WTC11 (cell line): ENCODE measurements around the gene AGBL1. TPM values are rescaled to one million over a fixed set of nuclear protein-coding genes. Genes with fewer than 3 reads are reported as not detected.

ENCODE experiments used
- ATAC-seq: fragments of 200-7000 bp; cut with Tn5 transposase; 2 replicates; pipeline ENCODE4 v1.10.0; 2021; ENCODE audit warnings: mild to moderate bottlenecking, moderate library complexity
- CTCF ChIA-PET: fragments of 300-600 bp; sonication (Branson Sonifier 250); formaldehyde crosslinking; loops from one replicate; lab custom pipeline; 2021; ENCODE audit warnings: antibody characterized with exemption; lab: Charles Lee
- POLR2A ChIA-PET: fragments of 350-600 bp; sonication (Branson Sonifier 250); formaldehyde crosslinking; loops from one replicate; lab custom pipeline; 2021; ENCODE audit warnings: antibody characterized with exemption; lab: Charles Lee
- DNase-seq: peaks from one replicate; pipeline ENCODE4 v3.0.0; 2021; ENCODE audit warnings: low spot score
- H3K27ac Mint-ChIP-seq: 2 replicates; pipeline ENCODE4 v1.8.0; 2021; ENCODE audit warnings: mixed read lengths
- H3K27me3 Mint-ChIP-seq: 2 replicates; pipeline ENCODE4 v1.8.0; 2021; ENCODE audit warnings: low read depth, mild to moderate bottlenecking, moderate library complexity, mixed read lengths
- H3K36me3 Mint-ChIP-seq: 2 replicates; pipeline ENCODE4 v1.8.0; 2021; ENCODE audit warnings: mixed read lengths
- H3K4me1 Mint-ChIP-seq: 2 replicates; pipeline ENCODE4 v1.8.0; 2022; ENCODE audit warnings: mixed read lengths
- H3K4me3 Mint-ChIP-seq: 2 replicates; pipeline ENCODE4 v1.8.0; 2021; ENCODE audit warnings: mild to moderate bottlenecking, moderate library complexity, mixed read lengths
- H3K9me3 Mint-ChIP-seq: 2 replicates; pipeline ENCODE4 v1.8.0; 2021; ENCODE audit warnings: mixed read lengths
- EMX1 ChIP-seq: fragments of 250-450 bp; sonication (Bioruptor Pico); IDR thresholded peaks from 2 replicates; pipeline ENCODE4 v1.8.0; 2021; ENCODE audit warnings: mild to moderate bottlenecking
- ETV6 ChIP-seq: sonication (generic); formaldehyde crosslinking; IDR thresholded peaks from 2 replicates; pipeline ENCODE4 v1.8.1; 2022; ENCODE audit warnings: mild to moderate bottlenecking, missing genetic modification reagents
- IRF2 ChIP-seq: sonication (generic); formaldehyde crosslinking; IDR thresholded peaks from 2 replicates; pipeline ENCODE4 v1.8.0; 2022; ENCODE audit warnings: low read depth, missing genetic modification reagents, borderline replicate concordance
- JUN ChIP-seq: sonication (generic); formaldehyde crosslinking; IDR thresholded peaks from 2 replicates; pipeline ENCODE4 v1.8.0; 2023; ENCODE audit warnings: mild to moderate bottlenecking, missing genetic modification reagents
- OVOL2 ChIP-seq: fragments of 250-450 bp; sonication (Bioruptor Pico); IDR thresholded peaks from 2 replicates; pipeline ENCODE4 v1.9.0; 2021; ENCODE audit warnings: mild to moderate bottlenecking, borderline replicate concordance
- RELA ChIP-seq: sonication (generic); formaldehyde crosslinking; IDR thresholded peaks from 2 replicates; pipeline ENCODE4 v1.8.1; 2022; ENCODE audit warnings: missing genetic modification reagents, mild to moderate bottlenecking, borderline replicate concordance
- SP1 ChIP-seq: sonication (generic); formaldehyde crosslinking; conservative IDR thresholded peaks from 2 replicates; pipeline ENCODE4 v1.8.1; 2022; ENCODE audit warnings: missing genetic modification reagents
- ZBTB21 ChIP-seq: sonication (generic); formaldehyde crosslinking; IDR thresholded peaks from 2 replicates; pipeline ENCODE4 v1.8.1; 2023; ENCODE audit warnings: mild to moderate bottlenecking, missing genetic modification reagents, borderline replicate concordance
- ZNF121 ChIP-seq: sonication (generic); formaldehyde crosslinking; IDR thresholded peaks from 2 replicates; pipeline ENCODE4 v1.8.0; 2023; ENCODE audit warnings: missing genetic modification reagents
- ZNF138 ChIP-seq: sonication (generic); formaldehyde crosslinking; conservative IDR thresholded peaks from 2 replicates; pipeline ENCODE4 v1.8.1; 2022; ENCODE audit warnings: mild to moderate bottlenecking, moderate library complexity, missing genetic modification reagents
- ZNF423 ChIP-seq: fragments of 250-450 bp; sonication (Bioruptor Pico); IDR thresholded peaks from 2 replicates; pipeline ENCODE4 v2.1.2; 2022; ENCODE audit warnings: mild to moderate bottlenecking, moderate library complexity
- ZNF671 ChIP-seq: fragments of 250-450 bp; sonication (Bioruptor Pico); IDR thresholded peaks from 2 replicates; pipeline ENCODE4 v1.8.0; 2021; ENCODE audit warnings: mild to moderate bottlenecking
- total RNA-seq: library from RNA; stranded (reverse); gene quantifications from 3 replicates; pipeline ENCODE4 v1.2.3, GENCODE V29; 2021
- TF ChIP-seq, protein P1 (sequence below): fragments of 250-450 bp; sonication (Bioruptor Pico); IDR thresholded peaks from 2 replicates; pipeline ENCODE4 v1.9.0; 2021; ENCODE audit warnings: mild to moderate bottlenecking, borderline replicate concordance
- TF ChIP-seq, protein P2 (sequence below): sonication (generic); formaldehyde crosslinking; IDR thresholded peaks from 2 replicates; pipeline ENCODE4 v1.8.1; 2022; ENCODE audit warnings: low read depth, mild to moderate bottlenecking, moderate library complexity, missing genetic modification reagents, borderline replicate concordance
- TF ChIP-seq, protein P3 (sequence below): fragments of 250-450 bp; sonication (Bioruptor Pico); IDR thresholded peaks from 2 replicates; pipeline ENCODE4 v1.9.0; 2021; ENCODE audit warnings: mild to moderate bottlenecking
- TF ChIP-seq, protein P4 (sequence below): sonication (generic); formaldehyde crosslinking; IDR thresholded peaks from 2 replicates; pipeline ENCODE4 v1.8.1; 2023; ENCODE audit warnings: mild to moderate bottlenecking, moderate library complexity, missing genetic modification reagents
- TF ChIP-seq, protein P5 (sequence below): sonication (generic); formaldehyde crosslinking; conservative IDR thresholded peaks from 2 replicates; pipeline ENCODE4 v1.8.1; 2022; ENCODE audit warnings: mild to moderate bottlenecking, missing genetic modification reagents
- TF ChIP-seq, protein P6 (sequence below): sonication (generic); formaldehyde crosslinking; IDR thresholded peaks from 2 replicates; pipeline ENCODE4 v1.8.0; 2022; ENCODE audit warnings: mild to moderate bottlenecking, missing genetic modification reagents

The AGBL1 gene
- total RNA-seq, 1 experiment from 2014 or later = not detected

DNA sequence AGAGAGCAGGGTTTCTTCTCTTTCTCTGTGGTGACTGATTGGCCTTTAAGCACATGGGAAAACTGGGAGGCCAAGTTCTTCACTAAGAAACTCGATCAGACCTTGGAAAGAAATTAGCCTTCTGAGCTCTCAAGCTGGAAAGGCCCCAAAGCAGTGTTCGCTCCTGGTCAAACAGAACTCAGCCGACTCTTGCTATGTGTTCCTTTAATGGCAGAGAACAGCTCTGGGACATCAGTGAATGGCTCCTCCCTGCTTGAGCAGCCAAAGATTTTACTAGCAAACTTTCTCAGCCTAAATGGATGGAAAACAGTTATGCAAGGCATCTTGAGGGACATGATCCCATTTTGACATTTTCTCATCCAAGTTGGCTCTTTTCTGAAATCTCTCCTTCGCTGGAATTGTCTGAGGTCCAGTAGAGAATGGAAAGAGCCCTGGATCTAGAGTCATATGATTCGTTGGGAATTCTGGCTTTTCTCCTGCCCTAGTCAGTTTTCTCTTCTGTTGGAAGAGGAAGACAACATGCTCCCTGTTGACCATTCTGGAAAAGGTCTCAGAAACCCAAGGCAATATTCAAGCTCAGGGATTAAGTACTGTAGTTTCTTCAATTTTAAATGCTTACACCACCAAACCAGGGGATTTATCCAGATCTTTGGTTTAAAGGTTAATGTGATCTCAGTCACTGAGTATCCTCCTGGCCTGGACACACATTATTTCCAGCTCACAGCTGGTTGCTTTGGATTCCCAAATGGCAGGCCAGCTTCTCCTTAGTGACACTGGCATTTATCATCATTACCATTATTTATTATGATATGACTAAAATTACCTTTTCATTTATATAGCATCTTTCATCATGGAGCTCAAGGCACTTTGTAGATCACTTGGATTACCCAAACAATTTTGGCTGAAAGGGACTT, 319.6 kb downstream of the AGBL1 start (continued):
- TF ChIP-seq, protein P1, sequence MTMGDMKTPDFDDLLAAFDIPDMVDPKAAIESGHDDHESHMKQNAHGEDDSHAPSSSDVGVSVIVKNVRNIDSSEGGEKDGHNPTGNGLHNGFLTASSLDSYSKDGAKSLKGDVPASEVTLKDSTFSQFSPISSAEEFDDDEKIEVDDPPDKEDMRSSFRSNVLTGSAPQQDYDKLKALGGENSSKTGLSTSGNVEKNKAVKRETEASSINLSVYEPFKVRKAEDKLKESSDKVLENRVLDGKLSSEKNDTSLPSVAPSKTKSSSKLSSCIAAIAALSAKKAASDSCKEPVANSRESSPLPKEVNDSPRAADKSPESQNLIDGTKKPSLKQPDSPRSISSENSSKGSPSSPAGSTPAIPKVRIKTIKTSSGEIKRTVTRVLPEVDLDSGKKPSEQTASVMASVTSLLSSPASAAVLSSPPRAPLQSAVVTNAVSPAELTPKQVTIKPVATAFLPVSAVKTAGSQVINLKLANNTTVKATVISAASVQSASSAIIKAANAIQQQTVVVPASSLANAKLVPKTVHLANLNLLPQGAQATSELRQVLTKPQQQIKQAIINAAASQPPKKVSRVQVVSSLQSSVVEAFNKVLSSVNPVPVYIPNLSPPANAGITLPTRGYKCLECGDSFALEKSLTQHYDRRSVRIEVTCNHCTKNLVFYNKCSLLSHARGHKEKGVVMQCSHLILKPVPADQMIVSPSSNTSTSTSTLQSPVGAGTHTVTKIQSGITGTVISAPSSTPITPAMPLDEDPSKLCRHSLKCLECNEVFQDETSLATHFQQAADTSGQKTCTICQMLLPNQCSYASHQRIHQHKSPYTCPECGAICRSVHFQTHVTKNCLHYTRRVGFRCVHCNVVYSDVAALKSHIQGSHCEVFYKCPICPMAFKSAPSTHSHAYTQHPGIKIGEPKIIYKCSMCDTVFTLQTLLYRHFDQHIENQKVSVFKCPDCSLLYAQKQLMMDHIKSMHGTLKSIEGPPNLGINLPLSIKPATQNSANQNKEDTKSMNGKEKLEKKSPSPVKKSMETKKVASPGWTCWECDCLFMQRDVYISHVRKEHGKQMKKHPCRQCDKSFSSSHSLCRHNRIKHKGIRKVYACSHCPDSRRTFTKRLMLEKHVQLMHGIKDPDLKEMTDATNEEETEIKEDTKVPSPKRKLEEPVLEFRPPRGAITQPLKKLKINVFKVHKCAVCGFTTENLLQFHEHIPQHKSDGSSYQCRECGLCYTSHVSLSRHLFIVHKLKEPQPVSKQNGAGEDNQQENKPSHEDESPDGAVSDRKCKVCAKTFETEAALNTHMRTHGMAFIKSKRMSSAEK = no peak
- TF ChIP-seq, protein P2, sequence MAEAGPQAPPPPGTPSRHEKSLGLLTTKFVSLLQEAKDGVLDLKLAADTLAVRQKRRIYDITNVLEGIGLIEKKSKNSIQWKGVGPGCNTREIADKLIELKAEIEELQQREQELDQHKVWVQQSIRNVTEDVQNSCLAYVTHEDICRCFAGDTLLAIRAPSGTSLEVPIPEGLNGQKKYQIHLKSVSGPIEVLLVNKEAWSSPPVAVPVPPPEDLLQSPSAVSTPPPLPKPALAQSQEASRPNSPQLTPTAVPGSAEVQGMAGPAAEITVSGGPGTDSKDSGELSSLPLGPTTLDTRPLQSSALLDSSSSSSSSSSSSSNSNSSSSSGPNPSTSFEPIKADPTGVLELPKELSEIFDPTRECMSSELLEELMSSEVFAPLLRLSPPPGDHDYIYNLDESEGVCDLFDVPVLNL = no peak
- TF ChIP-seq, protein P3, sequence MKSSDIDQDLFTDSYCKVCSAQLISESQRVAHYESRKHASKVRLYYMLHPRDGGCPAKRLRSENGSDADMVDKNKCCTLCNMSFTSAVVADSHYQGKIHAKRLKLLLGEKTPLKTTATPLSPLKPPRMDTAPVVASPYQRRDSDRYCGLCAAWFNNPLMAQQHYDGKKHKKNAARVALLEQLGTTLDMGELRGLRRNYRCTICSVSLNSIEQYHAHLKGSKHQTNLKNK (CRISPR knock-in tag) = no peak
- no peak for TF ChIP-seq ETV6 (CRISPR knock-in tag)
- TF ChIP-seq, protein P4, sequence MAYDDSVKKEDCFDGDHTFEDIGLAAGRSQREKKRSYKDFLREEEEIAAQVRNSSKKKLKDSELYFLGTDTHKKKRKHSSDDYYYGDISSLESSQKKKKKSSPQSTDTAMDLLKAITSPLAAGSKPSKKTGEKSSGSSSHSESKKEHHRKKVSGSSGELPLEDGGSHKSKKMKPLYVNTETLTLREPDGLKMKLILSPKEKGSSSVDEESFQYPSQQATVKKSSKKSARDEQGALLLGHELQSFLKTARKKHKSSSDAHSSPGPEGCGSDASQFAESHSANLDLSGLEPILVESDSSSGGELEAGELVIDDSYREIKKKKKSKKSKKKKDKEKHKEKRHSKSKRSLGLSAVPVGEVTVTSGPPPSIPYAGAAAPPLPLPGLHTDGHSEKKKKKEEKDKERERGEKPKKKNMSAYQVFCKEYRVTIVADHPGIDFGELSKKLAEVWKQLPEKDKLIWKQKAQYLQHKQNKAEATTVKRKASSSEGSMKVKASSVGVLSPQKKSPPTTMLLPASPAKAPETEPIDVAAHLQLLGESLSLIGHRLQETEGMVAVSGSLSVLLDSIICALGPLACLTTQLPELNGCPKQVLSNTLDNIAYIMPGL (CRISPR knock-in tag) = no peak
- TF ChIP-seq ZNF423 (CRISPR knock-in tag) = no peak
- TF ChIP-seq, all 79 proteins: peak for 0

DNA sequence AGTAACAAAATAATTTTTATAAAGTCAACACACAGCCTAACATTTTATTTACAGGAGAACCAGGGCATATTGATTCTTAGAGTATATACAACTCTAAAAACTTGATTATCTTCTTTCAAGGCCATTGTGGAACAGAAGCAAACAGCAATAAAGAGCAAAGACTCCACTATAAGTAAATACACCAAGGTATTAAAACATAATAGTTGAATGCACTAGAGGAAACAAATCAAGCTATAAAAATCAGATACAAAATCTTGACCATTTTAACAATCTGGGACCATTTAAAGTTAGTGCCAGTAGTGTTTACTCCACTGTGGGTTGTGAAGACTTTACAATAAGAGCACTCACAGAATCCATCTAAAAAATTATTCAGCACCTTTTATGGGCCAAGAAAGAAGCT, 323.6 kb downstream of the AGBL1 start:
- POLR2A ChIA-PET = no interaction called here
- Mint-ChIP-seq H3K4me3 (no peak overlapping the region), H3K27ac (no peak overlapping the region), H3K27me3 (no peaks in the 10 kb centered on the region), H3K9me3 (peaks cover 6% of the 10 kb centered on the region; the same call in 1 of the 2 replicates), H3K36me3 (no peaks in the 10 kb centered on the region), H3K4me1 (peaks cover 20% of the 10 kb centered on the region)
- no peak for ATAC-seq
- DNase-seq = no peak
- CTCF ChIA-PET = no interaction called here
- no peak for TF ChIP-seq ZNF121
- TF ChIP-seq ZBTB21 (CRISPR knock-in tag) = no peak

DNA sequence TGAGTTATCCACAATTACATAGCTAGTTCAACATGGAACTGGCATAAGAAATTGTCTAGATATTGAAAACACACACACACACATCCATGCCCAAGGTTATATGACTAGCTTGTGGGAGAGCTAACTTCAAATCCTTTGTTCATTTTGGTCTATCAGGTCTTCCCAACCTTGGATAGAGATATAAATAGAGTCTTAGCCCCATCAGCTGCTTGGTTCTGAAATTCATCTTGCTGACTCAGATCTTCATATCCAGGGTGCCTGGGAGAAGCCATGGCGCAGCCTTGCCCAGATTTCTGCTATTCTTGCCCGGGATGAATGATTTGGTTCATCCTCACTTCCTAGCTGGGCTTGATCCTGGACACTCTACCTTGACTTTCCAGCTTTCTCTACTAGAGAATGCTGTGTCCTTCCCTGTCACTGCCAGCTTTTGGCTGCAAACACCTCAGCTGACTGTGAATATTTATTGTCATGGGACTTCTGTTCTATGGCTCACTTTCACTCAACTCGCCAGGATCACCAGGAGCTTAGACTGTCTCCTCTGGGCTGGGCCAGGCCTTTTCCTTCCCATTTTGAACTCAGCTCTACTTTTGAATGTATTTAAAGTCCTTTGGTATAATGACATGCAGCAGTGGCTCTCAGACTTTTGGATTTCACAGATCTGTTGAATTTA, 324.4 kb downstream of the AGBL1 start:
- no peak for ATAC-seq
- Mint-ChIP-seq H3K36me3 (no peaks in the 10 kb centered on the region), H3K27me3 (no peaks in the 10 kb centered on the region), H3K4me3 (no peak overlapping the region), H3K9me3 (peaks cover 6% of the 10 kb centered on the region; the same call in 1 of the 2 replicates)
- no peak for DNase-seq
- CTCF ChIA-PET = no interaction called here
- no peak for TF ChIP-seq ZNF138 (CRISPR knock-in tag)
- no peak for TF ChIP-seq EMX1 (CRISPR knock-in tag)
- no peak for TF ChIP-seq RELA (CRISPR knock-in tag)
- no peak for TF ChIP-seq IRF2
- TF ChIP-seq ZNF671 (CRISPR knock-in tag) = no peak
- TF ChIP-seq JUN = no peak
- TF ChIP-seq, protein P5, sequence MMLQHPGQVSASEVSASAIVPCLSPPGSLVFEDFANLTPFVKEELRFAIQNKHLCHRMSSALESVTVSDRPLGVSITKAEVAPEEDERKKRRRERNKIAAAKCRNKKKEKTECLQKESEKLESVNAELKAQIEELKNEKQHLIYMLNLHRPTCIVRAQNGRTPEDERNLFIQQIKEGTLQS = no peak
- no peak for TF ChIP-seq SP1 (CRISPR knock-in tag)
- TF ChIP-seq, protein P6, sequence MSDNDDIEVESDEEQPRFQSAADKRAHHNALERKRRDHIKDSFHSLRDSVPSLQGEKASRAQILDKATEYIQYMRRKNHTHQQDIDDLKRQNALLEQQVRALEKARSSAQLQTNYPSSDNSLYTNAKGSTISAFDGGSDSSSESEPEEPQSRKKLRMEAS (CRISPR knock-in tag) = no peak
- TF ChIP-seq OVOL2 = no peak
- TF ChIP-seq, all 79 proteins: peak for 0
- Mint-ChIP-seq H3K4me1 (peaks cover 28% of the 10 kb centered on the region), H3K27ac (no peak overlapping the region)
- POLR2A ChIA-PET = no interaction called here
